RWPE1 (cell line): ENCODE results near the gene SHISAL2A.

Source experiments
- CTCF ChIA-PET: fragments of 350-600 bp; sonication (Branson Sonifier 250); formaldehyde crosslinking; extraction: SDS; loops from one replicate; lab custom pipeline; 2021; lab: Yijun Ruan, JAX
- POLR2A ChIA-PET: fragments of 400-600 bp; formaldehyde crosslinking; extraction: SDS; loops from one replicate; lab custom pipeline; 2020; ENCODE audit warnings: antibody characterized with exemption; ENCODE audit not compliant: low non-redundant PET; lab: Yijun Ruan, JAX
- DNase-seq: peaks from one replicate; pipeline ENCODE4 v3.0.0; 2012; ENCODE audit warnings: low spot score
- H3K27ac ChIP-seq: fragments of 450-650 bp; 2 replicates; pipeline ENCODE4 v1.5.1; 2017
- TF ChIP-seq, protein P1 (sequence below): fragments of 450-650 bp; conservative IDR thresholded peaks from 2 replicates; pipeline ENCODE4 v1.5.1; 2017; ENCODE audit warnings: low read depth, mild to moderate bottlenecking

The SHISAL2A gene

DNA sequence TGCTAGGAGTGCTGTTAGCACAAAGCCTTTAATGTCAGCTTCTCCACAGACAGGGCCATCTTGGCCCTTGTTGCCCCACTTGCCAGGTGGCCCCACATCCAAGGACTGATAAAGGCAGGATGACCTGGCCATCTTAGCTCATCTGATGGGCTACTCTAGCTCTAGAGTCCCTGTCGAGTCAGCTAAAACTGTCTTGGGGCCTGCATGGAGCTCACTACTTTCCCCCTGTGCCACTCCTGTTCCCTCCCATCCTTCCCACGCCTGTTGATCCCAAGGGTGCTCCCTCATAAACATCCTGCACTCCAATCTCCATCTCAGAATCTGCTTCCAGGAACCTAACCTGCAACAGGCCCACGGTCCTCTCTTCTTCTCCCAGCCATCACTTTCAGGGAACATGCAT lies 31.4 kb upstream of the SHISAL2A start:
- TF ChIP-seq, protein P1, sequence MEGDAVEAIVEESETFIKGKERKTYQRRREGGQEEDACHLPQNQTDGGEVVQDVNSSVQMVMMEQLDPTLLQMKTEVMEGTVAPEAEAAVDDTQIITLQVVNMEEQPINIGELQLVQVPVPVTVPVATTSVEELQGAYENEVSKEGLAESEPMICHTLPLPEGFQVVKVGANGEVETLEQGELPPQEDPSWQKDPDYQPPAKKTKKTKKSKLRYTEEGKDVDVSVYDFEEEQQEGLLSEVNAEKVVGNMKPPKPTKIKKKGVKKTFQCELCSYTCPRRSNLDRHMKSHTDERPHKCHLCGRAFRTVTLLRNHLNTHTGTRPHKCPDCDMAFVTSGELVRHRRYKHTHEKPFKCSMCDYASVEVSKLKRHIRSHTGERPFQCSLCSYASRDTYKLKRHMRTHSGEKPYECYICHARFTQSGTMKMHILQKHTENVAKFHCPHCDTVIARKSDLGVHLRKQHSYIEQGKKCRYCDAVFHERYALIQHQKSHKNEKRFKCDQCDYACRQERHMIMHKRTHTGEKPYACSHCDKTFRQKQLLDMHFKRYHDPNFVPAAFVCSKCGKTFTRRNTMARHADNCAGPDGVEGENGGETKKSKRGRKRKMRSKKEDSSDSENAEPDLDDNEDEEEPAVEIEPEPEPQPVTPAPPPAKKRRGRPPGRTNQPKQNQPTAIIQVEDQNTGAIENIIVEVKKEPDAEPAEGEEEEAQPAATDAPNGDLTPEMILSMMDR: no peak
- ChIA-PET POLR2A (no interaction called here), CTCF (interaction anchor here (0.8 kb wide), 1 partner anchor 84 kb away, joined by 3 read pairs; no protein-coding TSS in a partner anchor)
- no peak overlapping the region for H3K27ac ChIP-seq
- DNase-seq: no peak

DNA sequence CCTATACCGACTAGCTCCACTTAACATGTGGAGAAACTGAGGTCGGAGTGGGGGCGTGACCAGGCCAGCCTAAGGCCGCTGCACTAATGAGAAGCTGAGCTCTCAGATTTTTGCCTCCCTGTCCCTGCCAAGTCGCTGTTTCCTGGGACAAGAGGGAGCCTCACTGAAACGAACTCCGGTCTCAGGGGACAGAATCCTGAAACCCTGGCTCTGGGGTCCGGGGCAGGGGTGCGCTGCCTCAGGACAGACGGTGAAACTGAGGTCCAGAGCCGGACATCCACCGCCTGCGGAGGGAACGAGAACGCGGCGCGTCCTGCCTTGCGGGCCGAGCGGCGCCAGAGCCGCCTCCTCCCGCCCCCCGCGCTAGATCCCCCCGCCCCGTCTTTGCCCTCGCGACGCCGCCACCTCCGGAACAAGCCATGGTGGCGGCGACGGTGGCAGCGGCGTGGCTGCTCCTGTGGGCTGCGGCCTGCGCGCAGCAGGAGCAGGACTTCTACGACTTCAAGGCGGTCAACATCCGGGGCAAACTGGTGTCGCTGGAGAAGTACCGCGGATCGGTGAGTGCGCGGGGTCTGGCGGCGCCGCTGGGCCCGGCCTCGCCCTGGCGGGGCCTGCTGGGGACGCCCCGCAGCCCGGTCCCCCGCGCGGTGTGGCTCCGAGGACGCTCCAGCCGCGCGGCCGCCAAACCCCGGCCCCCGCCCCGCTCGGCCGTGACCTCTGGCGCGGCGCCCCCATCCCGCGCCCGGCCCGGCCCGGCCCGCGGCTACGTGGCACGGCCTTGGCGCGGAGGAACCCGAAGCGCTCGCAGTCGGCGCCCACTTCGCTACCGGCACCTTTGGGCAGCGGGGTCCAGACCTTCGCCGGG lies 30.7 kb upstream of the SHISAL2A start, which contains the start of gene GPX7:
TSS of gene GPX7 (plus strand) at position 381 of the 865 bp plus-strand sequence. CDS start at position 420, 39 bp downstream.
- no peak within 1 kb of the TSS for H3K27ac ChIP-seq
- ChIA-PET POLR2A (no interaction called here), CTCF (interaction anchor here (0.8 kb wide), 1 partner anchor 83 kb away, joined by 3 read pairs; no protein-coding TSS in a partner anchor)
- TF ChIP-seq, protein P1: no peak
- no peak for DNase-seq

DNA sequence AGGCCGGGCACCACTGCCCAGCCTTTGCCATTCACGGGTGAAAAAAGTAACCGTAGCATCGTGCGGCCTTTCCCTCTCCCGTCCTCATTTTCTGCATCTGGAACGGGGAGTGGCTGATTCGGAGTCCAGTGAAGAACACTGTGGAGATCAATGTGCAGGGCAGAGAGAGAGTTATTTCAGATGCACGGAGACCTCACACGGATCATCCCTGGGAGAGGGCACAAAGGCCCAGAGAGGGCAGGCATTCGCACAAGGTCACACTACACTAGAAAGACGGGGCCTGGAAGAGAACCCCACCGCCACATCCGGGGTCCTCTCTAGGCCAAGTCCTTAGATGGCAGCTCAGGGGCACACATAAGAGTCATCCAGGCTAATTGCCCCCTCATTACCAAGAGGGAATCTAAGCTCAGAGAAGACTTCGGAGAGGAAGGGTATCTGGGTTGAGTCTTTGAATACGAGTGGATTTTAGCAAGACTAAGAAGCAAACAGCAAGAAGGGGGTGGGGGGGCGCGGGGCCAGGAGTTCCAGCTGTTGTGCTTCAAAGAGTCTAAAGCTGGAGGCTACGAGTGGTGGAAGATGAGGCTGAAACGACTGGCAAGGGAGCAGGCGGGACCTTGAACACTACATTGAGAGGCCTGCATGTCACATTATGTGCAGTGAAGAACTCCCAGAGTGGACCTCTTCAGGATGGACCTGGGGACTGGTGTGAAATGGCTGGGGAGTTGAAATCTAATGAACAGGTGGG lies 29.9 kb upstream of the SHISAL2A start:
- TF ChIP-seq, protein P1: no peak
- H3K27ac ChIP-seq: no peak overlapping the region
- ChIA-PET POLR2A (no interaction called here), CTCF (no interaction called here)
- DNase-seq: no peak

DNA sequence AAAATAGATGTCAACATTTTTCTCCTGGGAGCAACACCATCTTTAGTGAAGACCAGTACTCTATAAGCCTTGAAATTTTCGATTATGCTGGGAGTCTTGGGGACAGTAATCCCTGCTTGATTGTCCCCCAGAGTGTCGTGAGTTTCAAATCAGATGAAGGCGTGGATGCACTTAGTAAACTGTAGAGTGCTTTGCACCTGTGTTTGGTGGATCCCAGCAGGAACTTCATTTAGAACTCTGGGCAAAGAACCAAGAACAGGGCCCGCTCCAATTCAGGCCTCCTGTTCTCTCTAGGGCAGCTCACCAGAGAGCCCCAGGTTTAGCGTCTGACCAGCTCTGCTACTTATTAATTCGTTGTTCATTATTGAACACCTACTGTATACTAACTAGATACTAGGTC lies 29.3 kb upstream of the SHISAL2A start:
- DNase-seq: no peak
- ChIA-PET POLR2A (no interaction called here), CTCF (no interaction called here)
- TF ChIP-seq, protein P1: no peak
- H3K27ac ChIP-seq: no peak overlapping the region

DNA sequence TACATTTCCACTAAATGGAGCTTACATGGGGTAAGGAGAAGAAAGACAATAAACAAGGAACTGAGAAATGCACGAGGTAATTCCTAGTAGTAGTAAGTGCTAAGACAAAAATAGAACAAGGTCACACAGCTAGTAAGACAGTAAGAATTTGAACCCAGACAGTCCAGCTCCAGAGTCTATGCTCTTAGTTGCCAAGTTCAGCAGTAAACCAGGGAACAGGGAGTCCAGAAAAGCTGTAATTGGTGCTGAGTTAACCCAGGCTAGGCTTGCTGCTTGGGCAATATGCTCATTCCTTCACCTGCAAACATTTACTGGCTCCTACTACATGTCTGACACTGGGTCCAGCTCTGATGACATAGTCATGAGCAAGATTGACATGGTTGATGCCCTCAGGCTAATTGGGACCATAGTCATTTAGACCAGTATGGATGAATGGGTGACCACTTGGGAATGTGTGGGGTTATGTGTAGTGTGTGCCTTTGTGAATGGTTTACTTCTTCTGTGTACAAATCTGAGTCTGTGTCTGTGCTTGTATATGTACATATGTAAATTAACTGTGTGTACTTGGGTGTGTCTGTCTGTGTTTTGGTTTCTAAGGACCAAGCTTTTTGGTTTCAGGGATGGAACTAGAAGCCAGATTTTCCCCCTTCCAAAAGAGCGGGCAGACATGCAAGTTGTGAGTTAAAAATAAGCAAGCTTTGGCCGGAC lies 28.8 kb upstream of the SHISAL2A start:
- TF ChIP-seq, protein P1: no peak
- CTCF ChIA-PET: interaction anchor here (0.6 kb wide), 1 partner anchor 346 kb away, joined by 3 read pairs; no protein-coding TSS in a partner anchor
- H3K27ac ChIP-seq: no peak overlapping the region
- POLR2A ChIA-PET: no interaction called here
- peak; percentile 20 for DNase-seq
